Kidney capillary endothelial cell (primary cell): Measurements from ENCODE around the gene TMEM131.
"Not testable (repeated sequence)": the region's sequence is repeated elsewhere in the genome, so short reads cannot be mapped to it uniquely, and the experiment has no call there.

Experiments used
- DNase-seq: peaks from one replicate; pipeline ENCODE4 v3.0.0-alpha.2; 2018; ENCODE audit warnings: low spot score

Gene TMEM131

DNA sequence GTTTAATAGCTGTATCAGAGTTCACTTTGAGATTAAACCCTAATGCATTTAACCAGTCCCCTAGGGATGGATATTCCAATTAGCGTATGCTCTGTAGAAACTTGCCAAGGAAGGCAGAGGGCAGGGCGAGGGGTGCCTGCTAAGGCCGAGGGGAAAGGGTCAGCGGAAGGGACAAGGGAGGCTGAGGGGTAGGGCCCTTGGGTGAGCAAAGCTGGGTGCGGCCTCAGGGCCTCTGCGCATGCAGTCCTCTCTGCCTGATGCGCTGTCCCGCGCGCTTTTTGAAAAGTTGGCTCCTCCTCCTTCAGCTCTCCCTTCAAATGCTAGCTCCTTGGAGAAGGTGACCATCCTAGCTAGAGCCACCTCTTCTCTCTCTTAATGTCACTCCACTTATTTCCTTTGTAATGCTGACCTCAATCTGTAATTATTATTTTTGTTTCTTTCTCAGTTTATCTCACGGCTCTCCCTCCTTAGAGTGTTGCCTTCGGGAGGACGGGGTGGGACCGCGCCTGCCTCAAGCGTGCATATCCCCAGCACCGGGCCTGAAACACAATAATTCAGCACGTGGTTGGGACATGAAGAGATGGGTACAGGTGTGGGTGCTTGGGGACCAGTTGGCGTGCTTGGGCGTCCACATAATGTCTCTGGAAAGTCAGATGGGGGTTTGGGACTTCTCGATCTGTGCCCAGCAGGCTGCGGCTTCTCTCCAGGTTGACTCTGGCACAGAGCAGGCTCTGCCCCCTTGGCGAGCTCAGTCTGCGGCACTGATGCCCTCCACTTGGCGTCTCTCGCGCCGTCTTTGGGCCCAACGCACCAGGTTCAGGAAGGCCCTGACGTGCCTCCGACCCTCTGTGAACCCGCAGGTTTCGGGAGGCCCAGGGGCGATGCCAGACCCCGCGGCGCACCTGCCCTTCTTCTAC lies 272.3 kb downstream of the TMEM131 start:
- no peak for DNase-seq

DNA sequence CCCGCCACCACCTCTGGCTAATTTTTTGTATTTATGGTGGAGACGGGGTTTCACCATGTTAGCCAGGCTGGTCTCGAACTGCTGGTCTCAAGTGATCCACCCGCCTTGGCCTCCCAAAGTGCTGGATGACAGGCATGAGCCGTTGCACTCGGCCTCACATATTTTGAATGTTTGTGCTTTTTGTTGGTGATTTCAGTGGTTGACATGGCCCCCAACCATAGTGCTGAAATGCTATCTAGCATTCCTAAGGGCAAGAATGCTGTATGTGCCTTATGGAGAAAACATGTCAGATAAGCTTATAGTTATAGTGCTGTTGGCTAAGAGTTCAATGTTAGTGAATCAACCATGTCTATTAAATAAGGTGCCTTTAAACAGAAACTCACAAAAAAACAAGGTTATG lies 273.5 kb downstream of the TMEM131 start:
- no peak for DNase-seq

DNA sequence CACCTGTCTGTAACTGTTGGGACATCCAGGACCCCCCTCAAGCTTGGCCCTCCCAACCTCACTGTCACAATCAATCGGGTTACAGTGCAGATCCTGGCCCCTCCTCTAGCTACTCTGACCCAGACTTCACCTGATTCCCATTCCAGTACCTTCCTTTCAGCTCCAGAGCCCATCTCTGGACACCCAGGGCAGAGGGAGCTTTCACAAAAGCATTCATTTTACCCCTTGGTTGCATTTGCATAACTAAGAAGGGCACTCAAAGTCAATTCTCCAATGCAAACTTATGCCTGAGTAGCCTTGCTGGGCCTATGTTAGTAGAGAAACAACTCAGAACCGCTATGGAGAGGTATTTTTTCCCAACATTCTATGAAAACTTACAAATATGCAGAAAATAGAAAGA lies 275.0 kb downstream of the TMEM131 start:
- no peak for DNase-seq

DNA sequence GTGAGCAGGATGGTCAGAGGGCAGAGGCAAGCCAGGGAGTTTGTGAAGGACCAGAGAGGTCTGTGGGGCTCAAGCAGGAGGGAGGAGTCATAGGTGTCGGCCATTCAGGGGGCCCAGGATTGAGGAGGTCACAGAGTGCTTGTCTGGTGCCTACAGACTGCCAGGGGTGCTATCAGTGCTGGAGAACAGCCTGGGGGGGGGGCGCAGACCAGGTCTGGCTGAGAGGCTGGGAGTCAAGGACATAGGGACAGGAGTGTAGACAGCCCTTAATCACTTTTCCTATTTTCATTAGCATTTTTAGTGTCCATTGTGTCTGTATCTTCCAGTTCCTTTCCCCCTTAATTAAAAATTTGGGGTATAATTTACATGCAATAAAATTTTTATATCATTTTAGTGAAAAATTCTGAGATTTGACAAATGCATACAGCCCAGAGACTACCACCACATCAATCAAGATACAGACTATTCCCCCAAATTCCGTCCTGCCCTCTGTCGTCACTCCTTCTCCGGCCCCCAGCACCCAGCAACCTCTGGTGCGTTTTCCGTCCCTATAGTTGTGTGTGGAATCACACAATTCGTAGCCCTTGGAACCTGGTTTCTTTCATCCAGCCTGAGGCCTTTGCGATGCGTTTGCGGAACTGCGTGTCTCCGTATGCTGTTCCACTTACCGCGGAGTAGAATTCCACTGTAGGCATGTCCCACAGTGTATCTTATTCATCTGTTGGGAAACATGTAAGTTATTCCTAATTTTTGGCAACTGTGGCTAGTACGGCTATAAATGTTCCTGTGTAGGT lies 276.2 kb downstream of the TMEM131 start:
- DNase-seq: no peak

DNA sequence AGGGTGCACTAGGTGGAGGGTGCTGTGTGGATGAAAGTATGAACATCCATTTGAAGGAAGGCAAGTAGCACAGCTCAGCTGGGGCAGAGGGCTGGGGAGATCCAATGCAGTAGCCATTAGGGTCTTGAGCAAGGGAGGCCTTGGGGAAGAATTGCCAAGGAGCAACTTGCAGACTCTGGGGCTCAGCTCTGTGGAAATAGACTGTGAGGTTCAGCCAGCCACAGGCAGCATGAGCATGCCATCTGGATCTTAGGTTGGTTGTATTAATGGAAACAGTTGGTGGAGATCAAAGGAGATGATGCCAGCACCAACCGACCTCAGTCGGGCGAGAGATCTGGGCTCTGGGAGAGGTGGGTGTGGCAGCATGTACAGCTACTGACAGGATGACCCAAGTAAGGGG lies 276.8 kb downstream of the TMEM131 start:
- no peak for DNase-seq

DNA sequence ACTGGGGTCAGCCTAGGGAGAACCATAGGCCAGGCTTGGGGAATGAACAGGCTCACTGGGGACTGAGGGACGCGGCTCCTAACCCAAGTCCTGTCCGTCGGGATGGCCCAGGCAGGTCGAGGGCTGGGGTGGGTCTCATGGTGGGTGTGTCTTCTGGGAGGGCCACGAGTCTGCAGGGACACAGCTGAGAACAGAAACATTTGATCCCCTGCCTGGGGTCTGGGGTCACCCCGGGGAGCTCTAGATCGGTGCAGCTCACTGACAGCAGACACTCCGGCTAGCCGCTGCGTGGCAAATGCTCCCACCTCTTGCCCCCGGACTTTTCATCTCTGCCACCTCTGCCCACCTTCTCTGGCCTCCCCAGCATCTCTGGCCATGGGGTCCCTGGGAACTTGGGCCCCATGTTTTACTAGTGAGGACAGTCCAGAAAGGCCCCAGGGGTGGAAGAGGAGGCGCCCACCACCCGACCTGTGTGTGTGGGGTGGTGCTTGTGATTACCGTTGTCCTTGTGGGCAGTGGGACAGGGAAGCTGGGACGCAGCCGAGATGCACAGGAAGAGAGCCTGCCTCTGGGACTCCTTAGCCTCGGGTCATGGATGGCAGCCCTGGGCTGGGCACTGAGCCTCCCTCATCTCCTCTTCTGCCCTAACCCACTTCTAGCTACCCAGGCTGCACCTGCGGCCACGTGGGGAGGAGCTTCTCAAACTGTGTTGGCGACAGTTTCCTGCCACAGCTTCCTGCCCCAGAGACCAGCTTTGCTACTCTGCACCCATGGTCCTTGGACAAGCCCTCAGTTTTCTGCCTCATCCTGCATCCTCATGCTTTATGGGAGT lies 277.5 kb downstream of the TMEM131 start:
- DNase-seq: no peak

DNA sequence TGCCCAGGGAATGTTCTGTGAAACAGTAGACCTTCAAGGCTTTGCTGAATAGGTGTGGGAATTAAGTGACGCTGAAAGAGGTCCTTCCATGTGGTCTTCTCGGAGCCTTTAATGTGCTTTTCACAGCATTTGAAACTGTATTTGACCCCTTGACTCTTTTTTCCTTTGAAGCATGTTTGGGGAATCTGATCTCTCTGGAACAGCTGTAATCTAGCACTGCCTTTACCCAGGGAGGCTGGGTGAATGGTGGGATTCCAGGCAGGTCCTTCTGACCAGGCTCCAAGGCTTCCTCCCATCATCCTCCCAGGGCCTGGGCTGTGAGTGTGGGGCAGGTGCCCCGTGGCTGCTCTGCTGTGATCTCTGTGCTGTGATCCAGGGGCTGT lies 278.1 kb downstream of the TMEM131 start:
- DNase-seq: no peak

DNA sequence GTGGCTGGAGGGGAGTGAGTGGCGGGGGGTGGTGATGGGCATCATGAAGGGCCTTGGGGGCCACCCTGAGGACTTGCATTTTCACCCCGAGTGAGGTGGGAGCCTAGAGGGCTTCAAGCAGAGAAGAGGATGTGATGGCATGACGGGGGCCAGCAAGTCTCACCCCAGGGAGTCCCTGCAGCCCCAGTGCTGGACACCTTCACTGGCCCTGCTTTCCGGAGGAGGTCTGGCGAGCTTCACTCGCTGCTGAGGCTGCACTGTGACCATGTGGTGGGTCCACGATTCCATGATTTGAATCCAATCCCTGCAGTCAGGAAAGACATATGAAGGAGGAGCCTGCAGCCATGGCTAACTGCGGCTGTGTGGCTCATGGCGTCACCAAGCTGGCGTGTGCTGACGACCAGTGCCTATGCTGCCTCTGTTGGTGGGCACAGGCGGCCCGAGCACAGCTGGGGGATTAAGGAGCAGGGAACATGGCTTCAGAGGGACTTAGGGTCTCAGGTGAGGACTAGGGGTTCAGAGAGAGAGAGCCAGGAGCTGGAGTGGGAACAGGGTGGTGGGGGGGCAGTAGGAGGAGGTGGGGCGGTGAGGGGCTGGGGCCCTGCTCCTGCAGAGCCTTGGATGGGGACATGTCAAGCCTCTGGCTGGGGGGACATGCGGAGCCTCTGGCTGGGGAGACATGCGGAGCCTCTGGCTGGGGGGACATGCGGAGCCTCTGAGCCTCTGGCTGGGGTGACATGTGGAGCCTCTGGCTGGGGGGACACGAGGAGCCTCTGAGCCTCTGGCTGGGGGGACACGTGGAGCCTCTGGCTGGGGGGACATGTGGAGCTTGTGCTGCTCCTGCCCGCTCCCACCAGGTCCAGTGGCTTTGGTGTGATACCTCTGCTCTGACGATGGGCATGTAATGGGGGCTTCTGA lies 278.8 kb downstream of the TMEM131 start:
- no peak for DNase-seq

DNA sequence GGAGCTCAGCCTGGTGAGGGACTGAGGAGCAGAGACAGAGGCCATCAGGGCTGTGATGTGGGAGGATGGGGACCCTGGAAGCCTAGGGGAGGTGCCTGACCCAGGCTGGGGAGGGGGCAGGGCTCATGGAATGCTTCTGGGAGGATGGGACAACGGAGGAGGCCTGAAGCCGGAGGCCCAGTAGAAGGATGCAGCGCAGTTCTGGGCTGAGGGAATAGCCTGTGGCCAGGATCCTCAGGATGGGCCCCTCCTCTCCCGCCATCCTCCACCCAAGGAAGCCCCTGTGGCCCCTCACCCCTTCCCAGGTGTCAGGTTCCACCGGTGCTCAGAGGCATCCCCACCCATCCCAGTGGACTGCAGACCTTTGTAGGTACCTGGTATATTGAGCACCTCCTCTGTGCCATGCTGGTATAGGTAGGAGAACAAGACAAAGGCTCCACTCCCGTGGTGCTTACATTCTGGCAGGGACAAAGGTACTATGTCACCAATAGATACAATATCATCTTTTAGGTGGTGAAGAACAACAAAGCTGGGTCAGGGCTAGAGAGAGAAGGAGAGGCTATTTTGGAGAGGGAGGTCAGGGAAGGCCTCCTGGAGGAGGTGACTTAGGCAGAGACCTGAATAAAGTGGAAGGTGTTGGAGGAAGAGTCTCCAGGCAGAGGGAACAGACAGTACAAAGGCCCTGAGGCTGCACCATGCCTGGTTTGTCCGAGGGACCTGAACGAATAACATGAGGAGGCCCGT lies 279.6 kb downstream of the TMEM131 start:
- DNase-seq: no peak

DNA sequence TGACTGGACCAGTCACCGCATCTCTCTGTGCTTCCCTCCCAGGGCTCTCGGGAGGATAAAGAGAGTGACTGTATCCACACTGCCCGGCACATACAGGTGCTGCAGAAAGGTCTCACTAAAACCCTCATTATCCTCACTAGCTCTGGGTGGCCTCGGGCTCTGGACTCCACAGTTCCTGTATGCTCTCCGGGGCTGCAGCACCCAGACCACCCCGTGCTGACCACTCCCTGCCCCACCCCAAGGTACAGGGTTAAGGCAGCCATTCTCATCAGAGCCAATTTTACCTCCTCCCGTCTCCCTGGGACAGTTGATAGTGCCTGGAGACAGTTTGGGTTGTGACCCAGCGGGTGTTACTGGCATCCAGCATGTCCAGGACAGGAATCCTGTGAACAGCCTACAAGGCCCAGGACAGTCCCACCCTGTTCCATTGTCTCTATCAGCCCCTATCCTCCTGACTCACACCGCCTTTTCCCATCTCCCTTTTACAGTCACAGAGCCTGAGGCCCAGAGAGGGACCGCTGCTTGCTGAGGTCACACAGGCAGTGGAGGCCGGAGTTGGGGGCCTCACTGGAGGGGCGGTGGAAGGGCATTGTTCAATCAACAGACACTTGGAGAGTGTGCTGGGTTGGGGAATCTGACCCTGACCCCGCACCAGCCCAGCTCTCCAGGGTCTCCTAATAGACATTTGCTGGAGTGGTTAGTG lies 280.6 kb downstream of the TMEM131 start:
- no peak for DNase-seq

DNA sequence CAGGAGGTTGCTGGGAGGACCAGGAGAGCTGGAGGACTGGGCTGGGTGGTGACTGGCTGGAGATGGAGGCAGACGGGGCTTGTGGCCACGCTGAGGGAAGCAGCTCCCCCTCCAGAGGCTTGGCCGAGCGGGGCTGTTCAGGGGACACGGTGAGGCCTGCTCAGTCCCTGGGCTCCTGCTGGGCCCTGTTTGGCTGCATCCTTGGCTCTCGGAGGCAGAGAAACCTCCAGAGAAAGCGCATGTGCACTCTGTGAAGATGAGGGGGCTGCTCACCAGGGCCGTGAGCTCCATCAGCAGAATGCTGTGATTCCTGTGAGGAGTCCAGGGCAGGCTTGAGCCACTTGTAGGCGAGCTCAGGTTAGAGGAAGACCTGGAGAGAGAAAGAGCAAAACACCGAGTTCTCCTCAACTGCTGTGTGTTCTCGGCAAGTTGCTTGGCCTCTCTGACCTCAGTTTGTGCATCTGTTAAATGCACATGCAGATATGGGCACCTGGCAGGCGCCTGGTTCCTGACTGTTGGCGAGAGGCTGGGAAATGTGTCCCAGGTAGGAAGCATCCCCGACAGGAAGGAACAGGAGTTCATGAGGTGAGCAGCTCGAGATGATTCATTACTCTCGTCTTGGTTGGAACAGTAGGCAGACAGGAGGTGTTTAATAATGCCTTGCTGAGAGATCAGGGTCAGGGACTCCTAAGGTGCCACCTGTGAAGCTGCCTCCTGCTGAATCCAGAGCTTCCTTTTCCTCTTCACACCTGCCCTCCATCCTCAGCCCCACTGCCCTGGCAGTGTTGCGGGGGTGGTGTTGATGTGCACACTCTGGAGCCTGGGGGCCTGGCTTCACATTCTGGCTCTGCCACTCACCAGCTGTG lies 281.4 kb downstream of the TMEM131 start:
- DNase-seq: no peak

DNA sequence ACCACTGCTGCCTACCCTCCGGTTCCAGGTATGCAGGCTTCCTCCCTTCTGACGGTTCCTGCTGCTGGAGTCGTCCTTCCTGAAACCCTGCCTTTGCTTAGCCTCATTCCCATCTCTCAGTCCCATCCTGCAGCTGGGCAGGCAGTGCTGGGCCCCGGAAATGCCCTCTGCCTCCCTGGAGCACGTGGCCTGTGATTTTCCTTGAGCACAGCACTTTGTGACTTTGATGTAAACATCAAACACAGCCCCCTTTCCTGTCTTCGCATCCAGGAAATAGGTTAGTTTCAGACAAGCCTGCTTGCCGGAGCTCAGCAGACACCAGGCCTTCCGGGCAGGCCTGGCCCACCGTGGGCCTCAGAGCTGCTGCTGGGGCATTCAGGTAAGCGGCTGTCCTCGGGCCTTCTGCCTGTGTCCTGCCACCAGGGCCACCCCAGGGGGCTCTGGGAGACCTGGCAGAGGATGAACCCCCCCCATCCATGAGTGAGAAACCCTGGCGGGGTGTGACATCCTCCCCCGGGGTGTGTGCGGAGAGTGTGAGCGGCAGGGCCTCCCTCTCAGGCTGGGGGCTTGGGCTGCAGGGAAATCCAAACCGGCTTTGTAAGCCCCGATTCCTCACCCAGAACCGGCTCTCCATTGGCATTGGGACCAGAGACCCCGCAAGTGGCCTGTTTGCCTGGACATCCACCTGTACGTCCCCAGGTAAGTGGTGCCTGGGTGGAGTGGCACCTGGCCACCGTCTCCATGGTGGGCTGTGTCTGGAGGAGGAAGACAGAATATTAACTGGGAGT lies 282.3 kb downstream of the TMEM131 start, which contains the start of gene ZAP70:
Gene ZAP70, plus strand, starts transcription at position 281 of the 788 bp plus-strand sequence. CDS start 10,461 bp downstream, outside the sequence.
- DNase-seq: no peak

DNA sequence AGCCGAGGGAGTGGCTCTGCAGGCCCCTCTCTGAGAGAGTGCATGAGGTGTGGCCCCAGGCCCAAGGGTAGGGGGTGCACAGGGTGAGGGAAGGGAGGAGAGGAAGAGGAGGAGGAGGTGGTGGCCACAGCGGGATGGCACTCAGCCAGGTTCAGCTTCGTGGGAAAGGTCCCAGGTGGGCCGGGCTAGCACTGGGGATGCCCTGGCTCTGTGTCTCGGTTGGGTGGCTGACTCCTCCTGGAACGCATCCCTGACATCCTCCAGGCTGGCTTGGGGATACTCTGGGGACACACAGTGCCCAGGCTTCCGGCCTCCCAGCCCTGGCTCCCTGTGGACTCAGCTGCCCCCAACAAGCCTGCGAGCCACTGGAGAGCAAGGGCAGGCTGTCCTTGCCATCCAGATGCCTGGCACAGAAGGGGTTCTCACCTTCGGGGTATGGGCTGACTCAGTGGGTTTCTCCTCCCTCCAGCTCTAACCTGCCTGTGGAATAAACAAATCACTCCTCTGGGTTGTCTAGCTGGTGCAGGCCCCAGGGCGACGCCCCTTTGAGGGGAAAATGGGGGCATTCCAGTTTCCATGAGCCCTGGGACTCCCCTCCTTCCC lies 283.0 kb downstream of the TMEM131 start:
- no peak for DNase-seq

DNA sequence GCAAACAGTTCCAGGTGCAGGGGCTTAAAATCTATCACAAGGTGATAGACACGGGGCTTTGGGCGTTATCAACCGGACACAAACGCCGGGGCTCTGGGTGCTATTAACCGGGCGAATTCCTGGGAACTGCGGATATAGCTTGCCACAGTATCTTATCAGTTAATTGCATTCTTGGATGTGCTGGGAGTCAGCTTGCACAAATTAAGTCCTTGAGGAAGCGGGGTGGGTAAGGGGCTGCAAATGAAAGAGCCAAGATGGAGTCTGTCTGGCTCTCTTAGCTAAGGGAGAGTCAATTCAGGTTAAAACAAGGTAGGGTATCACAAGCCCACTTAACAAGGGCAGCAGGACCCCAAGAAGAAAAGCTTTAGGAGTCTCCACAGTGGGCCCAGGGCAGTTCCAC lies 283.6 kb downstream of the TMEM131 start:
- not testable (repeated sequence) for DNase-seq

DNA sequence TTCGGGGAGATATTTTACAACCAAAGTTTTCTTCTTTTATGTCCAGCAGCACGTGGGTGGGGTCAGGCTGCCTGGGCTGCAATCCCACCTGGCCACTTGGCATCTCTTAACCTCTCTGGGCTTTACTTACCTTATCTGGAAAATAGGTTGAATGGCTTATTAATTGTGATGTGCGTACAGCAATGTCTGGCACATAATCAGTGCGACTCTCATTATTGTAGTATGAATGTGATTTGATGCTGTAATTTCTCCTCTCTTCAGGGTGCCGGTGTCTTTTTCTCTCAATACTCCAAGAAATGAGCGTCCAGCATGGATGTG lies 284.4 kb downstream of the TMEM131 start:
- no peak for DNase-seq

DNA sequence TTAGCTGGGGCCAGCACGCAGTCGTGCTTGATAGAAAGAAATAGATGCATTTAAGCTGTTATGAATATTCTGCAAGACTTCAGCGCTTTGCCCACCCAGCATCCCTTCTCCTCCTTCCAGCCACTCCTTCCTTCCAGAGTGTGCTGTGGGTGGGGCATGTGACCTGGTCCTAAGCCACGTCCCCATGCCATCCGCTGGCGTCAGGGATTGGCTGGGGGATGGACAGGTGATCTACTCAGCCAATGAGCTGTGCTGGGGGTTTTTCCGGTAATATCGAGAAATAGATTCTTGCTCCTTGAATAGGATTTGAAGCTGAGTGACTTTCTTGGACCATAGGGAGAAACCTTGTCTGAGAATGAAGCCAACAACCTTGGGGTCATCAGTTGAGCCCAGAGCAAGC lies 287.1 kb downstream of the TMEM131 start:
- DNase-seq: no peak

DNA sequence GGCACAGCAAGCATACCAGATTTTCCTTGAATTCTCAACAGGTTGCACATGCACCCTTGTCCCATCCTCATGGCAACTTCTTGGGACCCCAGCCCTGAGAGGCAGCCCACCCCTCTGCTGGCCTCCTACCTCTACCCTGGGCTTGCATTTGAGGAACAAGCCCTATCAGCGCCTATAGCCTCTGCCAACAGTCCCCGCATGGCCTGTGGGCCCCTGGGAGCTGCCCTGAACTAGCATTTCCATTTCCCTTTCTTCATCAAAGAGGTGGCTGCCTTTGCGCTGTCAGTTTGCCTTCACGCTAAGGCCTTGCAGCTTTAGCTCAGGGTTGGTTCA lies 287.7 kb downstream of the TMEM131 start:
- DNase-seq: no peak
